ENCODE data around the gene TUBGCP6.

Gene TUBGCP6

GRCh38 chr22:50175191-50175461, 69.7 kb downstream of the TUBGCP6 start:
- Histone ChIP-seq H3K9me3 (ENCODE audit: control insufficient read depth, low read length) (no peaks in the 10 kb centered on the region), H3K4me1 (ENCODE audit: control insufficient read depth, insufficient read depth, low read length, poor library complexity, severe bottlenecking) (peaks cover 3% of the 10 kb centered on the region), H3K4me3 (ENCODE audit: extremely low read depth, insufficient read depth, low read length, poor library complexity, severe bottlenecking) (no peak overlapping the region), H3K36me3 (ENCODE audit: control insufficient read depth, insufficient read depth, low read length) (no peaks in the 10 kb centered on the region), H3K27ac (ENCODE audit: low read depth, low read length, severe bottlenecking) (no peak overlapping the region)
- WGBS, 2 experiments (ENCODE audit: insufficient coverage in 2 of 2), result 76 to 94% methylated on average over 4 to 5 of the region's 6 CpGs

DNA sequence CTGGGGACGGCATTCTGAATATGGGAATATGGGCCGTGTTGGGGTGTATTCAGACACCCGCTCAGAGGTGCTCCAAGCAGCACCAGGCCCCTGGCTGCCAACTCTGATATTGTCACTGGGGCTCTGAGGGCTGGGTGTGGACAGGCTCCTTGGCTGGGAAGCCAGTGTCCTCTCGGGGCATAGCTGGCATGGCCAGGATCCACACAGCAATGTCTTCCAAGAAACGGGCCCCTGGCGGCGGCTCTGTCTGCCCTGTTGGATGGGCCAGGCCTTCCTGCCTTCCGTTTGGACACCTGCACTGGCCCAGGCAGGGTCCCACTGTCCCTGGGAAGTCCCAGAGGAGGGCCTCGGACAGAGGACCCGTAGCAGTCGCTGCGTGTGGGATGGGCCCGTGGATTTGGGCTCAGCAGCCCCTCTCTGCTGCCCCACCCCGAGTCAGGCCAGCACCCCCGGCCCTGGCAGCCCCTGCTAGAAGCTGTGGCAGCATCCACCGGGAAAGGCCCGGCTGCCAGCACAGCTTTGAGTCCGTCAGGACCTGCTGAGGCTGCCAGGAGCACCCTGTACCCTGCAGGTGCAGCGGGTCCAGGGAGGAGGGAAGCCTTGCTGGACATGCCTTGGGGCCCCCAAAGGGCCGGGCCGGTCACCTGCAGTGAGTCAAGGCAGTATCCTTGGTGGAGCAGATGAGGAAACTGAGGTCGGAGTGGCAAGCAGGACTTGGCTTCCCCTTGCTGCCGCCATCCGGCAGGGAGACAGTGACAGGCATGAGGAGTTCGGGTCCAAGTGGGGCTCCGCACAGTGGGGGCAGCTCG, 70.2 kb downstream of the TUBGCP6 start:
- Histone ChIP-seq H3K9me3 (ENCODE audit: control insufficient read depth, low read length) (no peaks in the 10 kb centered on the region), H3K4me3 (ENCODE audit: extremely low read depth, insufficient read depth, low read length, poor library complexity, severe bottlenecking) (no peak overlapping the region), H3K4me1 (ENCODE audit: control insufficient read depth, insufficient read depth, low read length, poor library complexity, severe bottlenecking) (peaks cover 3% of the 10 kb centered on the region), H3K27ac (ENCODE audit: low read depth, low read length, severe bottlenecking) (no peak overlapping the region), H3K36me3 (ENCODE audit: control insufficient read depth, insufficient read depth, low read length) (no peaks in the 10 kb centered on the region)
- WGBS, 2 experiments (ENCODE audit: insufficient coverage in 2 of 2), result 89 to 90% methylated on average over 22 to 27 of the region's 27 CpGs

DNA sequence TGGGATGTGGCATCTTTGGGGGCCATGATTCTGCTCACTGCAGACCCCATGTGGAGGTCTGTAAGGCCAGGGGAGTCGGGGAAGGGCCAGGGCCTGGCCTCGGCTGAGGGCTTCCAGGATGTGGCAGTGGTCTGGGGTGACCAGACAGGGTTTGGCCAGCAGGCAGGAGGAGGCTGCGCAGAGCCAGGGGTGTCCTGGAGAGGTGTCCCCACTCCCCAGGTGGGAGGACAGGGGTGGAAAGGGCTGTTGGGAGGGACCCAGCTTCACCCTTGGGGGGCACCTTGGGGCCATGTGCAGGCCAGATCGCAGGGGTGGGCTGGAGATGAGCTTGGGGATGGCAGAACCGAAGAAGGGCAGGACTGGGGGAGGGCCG, 70.9 kb downstream of the TUBGCP6 start:
- H3K27ac ChIP-seq (ENCODE audit: low read depth, low read length, severe bottlenecking), result no peak overlapping the region
- no peak overlapping the region for H3K4me3 ChIP-seq (ENCODE audit: extremely low read depth, insufficient read depth, low read length, poor library complexity, severe bottlenecking)
- 88 to 100% methylated on average over 3 to 6 of the region's 6 CpGs for WGBS, 2 experiments (ENCODE audit: insufficient coverage in 2 of 2)
- peaks cover 3% of the 10 kb centered on the region for H3K4me1 ChIP-seq (ENCODE audit: control insufficient read depth, insufficient read depth, low read length, poor library complexity, severe bottlenecking)
- no peaks in the 10 kb centered on the region for H3K36me3 ChIP-seq (ENCODE audit: control insufficient read depth, insufficient read depth, low read length)
- no peaks in the 10 kb centered on the region for H3K9me3 ChIP-seq (ENCODE audit: control insufficient read depth, low read length)

GRCh38 chr22:50173311-50173982, 71.4 kb downstream of the TUBGCP6 start:
- H3K27ac ChIP-seq (ENCODE audit: low read depth, low read length, severe bottlenecking), result no peak overlapping the region
- no peaks in the 10 kb centered on the region for H3K36me3 ChIP-seq (ENCODE audit: control insufficient read depth, insufficient read depth, low read length)
- H3K9me3 ChIP-seq (ENCODE audit: control insufficient read depth, low read length), result no peaks in the 10 kb centered on the region
- H3K4me1 ChIP-seq (ENCODE audit: control insufficient read depth, insufficient read depth, low read length, poor library complexity, severe bottlenecking), result peaks cover under 1% of the 10 kb centered on the region
- no peak overlapping the region for H3K4me3 ChIP-seq (ENCODE audit: extremely low read depth, insufficient read depth, low read length, poor library complexity, severe bottlenecking)
- whole genome bisulfite sequencing, 2 experiments (ENCODE audit: insufficient coverage in 2 of 2), result 92 to 93% methylated on average over 25 to 26 of the region's 26 CpGs

DNA sequence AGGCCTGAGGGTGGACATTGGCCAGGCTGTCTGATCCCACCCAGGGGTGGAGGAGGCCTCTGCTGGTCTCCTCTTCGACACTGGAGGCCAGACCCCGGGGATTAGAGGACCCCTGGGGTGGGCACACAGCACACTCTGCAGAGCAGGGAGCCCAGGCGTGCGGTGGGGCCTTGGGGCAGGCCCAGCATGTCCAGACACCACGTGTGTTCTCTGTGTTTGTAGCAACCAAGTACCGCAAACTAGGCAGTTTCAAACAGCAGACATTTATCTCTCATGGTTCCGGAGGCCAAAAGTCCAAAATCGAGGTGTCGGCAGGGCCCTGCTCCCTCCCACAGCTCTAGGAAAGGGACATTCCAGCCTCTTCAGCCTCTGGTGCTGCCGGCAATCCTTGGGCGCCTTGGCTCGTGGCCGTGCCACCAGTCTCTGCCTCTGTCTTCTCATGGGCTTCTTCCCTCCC, 72.8 kb downstream of the TUBGCP6 start:
- WGBS, 2 experiments (ENCODE audit: insufficient coverage in 2 of 2), result 84 to 88% methylated on average over 13 of the region's 13 CpGs
- no peaks in the 10 kb centered on the region for H3K9me3 ChIP-seq (ENCODE audit: control insufficient read depth, low read length)
- H3K36me3 ChIP-seq (ENCODE audit: control insufficient read depth, insufficient read depth, low read length), result no peaks in the 10 kb centered on the region
- H3K4me3 ChIP-seq (ENCODE audit: extremely low read depth, insufficient read depth, low read length, poor library complexity, severe bottlenecking), result no peak overlapping the region
- no peak overlapping the region for H3K27ac ChIP-seq (ENCODE audit: low read depth, low read length, severe bottlenecking)
- H3K4me1 ChIP-seq (ENCODE audit: control insufficient read depth, insufficient read depth, low read length, poor library complexity, severe bottlenecking), result no peaks in the 10 kb centered on the region

DNA sequence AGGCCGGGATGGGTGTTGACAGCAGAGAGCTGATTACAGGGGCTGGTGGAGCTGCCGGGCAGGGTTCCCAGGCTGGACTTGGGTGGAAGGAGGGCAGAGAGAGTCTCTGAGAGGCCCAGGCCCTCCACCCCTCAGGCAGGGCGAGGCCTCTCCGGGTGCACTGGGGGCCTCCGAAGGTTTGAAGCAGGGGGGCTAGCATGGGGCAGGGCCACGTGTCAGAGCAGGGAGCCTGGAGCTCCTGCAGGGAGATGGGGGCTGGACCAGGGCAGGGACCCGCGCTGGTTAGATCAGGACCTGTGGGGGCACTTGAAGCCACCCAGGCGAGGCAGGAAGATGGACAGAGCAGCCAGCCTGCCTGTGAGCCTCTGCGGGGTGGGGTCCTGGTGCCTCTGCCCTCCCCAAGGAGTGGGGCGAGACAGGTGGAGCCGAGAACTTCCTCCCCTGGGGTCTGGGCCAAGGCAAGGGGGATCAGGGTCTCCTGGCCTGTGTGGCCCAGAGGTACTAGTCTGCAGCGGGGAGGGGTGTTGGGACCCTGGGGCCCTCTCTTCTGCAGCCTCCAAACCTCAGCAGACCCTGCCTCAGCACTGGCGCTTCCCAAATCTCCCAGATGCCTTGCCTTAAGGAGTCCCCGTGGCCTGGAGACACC, 73.4 kb downstream of the TUBGCP6 start:
- no peak overlapping the region for H3K4me3 ChIP-seq (ENCODE audit: extremely low read depth, insufficient read depth, low read length, poor library complexity, severe bottlenecking)
- 74 to 82% methylated on average over 15 of the region's 15 CpGs for WGBS, 2 experiments (ENCODE audit: insufficient coverage in 2 of 2)
- no peaks in the 10 kb centered on the region for H3K36me3 ChIP-seq (ENCODE audit: control insufficient read depth, insufficient read depth, low read length)
- H3K4me1 ChIP-seq (ENCODE audit: control insufficient read depth, insufficient read depth, low read length, poor library complexity, severe bottlenecking), result no peaks in the 10 kb centered on the region
- H3K9me3 ChIP-seq (ENCODE audit: control insufficient read depth, low read length), result no peaks in the 10 kb centered on the region
- no peak overlapping the region for H3K27ac ChIP-seq (ENCODE audit: low read depth, low read length, severe bottlenecking)

DNA sequence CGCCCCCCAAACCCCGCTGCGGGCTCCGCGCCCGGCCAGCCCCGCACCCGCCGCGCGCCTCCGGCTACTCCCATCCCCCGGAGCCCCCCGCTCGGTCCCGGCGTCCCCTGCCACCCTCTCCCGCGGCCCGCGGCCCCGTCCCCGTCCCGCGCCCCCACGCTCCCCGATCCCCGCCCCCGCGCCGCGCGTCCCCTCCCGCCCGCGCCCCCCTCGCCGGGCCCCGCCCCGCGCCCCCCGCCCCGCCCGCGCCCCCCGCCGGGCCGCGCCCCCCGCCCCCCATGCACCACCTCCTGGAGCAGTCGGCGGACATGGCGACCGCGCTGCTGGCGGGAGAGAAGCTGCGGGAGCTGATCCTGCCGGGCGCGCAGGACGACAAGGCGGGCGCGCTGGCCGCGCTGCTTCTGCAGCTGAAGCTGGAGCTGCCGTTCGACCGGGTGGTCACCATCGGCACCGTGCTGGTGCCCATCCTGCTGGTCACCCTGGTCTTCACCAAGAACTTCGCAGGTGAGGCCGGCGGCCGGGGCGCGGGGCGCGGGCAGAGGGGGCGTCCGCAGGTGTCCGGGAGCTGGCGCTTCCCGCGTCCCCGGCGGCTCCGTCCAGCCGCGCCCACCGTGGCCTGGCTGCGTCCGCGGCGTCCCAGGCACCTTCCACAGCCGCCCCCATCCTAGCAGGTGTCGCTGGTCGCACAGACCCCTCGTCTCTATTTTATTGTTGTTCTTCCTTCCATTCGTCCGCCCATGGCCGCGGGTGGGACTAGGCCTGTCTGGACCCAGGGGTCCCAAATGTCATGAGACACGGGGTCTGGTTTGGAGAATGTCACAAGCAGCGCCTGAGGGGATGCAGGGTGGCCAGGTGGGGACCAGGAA, 74.1 kb downstream of the TUBGCP6 start, which contains the start of gene PANX2:
TSS of gene PANX2 (plus strand) at position 279 of the 866 bp plus-strand sequence. CDS start at position 279, 0 bp downstream.
- H3K27ac ChIP-seq (ENCODE audit: low read depth, low read length, severe bottlenecking), result no peak within 1 kb of the TSS
- no peaks in the 10 kb centered on the region for H3K4me1 ChIP-seq (ENCODE audit: control insufficient read depth, insufficient read depth, low read length, poor library complexity, severe bottlenecking)
- WGBS, 2 experiments (ENCODE audit: insufficient coverage in 2 of 2), result 5 to 9% methylated on average over 28 to 48 of the region's 105 CpGs
- H3K36me3 ChIP-seq (ENCODE audit: control insufficient read depth, insufficient read depth, low read length), result no peaks in the 10 kb centered on the region
- H3K4me3 ChIP-seq (ENCODE audit: extremely low read depth, insufficient read depth, low read length, poor library complexity, severe bottlenecking), result peak within 1 kb of the TSS; percentile 27
- H3K9me3 ChIP-seq (ENCODE audit: control insufficient read depth, low read length), result no peaks in the 10 kb centered on the region

DNA sequence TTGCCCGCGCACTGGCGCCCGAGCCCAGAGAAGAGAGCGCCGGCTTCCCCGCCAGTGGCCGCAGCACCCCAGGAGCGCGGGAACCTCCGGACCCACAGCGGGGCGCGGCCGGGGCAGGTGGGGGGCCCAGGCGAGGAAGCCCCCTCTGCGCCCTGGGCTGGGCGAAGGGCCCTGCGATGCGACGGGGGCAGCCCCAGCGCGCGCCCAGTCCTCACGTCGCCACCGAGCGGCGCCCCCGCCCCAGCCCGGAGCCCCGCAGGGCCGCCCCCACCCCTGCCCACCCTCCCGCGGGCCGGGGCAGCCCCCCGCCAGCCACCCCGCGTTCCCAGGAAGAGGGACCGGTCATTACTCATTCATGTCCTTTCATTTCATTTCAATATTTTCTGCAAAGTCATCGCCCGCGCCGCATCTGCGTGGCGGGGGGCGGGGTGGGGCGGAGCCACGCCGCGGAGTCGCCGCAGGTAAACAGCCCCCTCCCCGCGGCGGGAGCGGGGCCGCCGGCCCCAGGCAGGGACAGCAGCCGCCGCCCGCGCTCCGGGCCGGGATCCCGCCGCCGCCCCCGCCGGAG, 75.0 kb downstream of the TUBGCP6 start:
- H3K4me3 ChIP-seq (ENCODE audit: extremely low read depth, insufficient read depth, low read length, poor library complexity, severe bottlenecking), result peak overlapping the region; percentile 27
- no peak overlapping the region for H3K27ac ChIP-seq (ENCODE audit: low read depth, low read length, severe bottlenecking)
- no peaks in the 10 kb centered on the region for H3K36me3 ChIP-seq (ENCODE audit: control insufficient read depth, insufficient read depth, low read length)
- H3K9me3 ChIP-seq (ENCODE audit: control insufficient read depth, low read length), result no peaks in the 10 kb centered on the region
- 0 to 1% methylated on average over 22 to 25 of the region's 70 CpGs for WGBS, 2 experiments (ENCODE audit: insufficient coverage in 2 of 2)
- no peaks in the 10 kb centered on the region for H3K4me1 ChIP-seq (ENCODE audit: control insufficient read depth, insufficient read depth, low read length, poor library complexity, severe bottlenecking)

- 15 to 24% methylated on average over 6 to 21 of the region's 36 CpGs for WGBS, 2 experiments (ENCODE audit: insufficient coverage in 2 of 2)
- peak overlapping the region; percentile 27 for H3K4me3 ChIP-seq (ENCODE audit: extremely low read depth, insufficient read depth, low read length, poor library complexity, severe bottlenecking)
- H3K4me1 ChIP-seq (ENCODE audit: control insufficient read depth, insufficient read depth, low read length, poor library complexity, severe bottlenecking), result no peaks in the 10 kb centered on the region
- no peaks in the 10 kb centered on the region for H3K36me3 ChIP-seq (ENCODE audit: control insufficient read depth, insufficient read depth, low read length)
- no peaks in the 10 kb centered on the region for H3K9me3 ChIP-seq (ENCODE audit: control insufficient read depth, low read length)
- no peak overlapping the region for H3K27ac ChIP-seq (ENCODE audit: low read depth, low read length, severe bottlenecking)
Observed at GRCh38 chr22:50169181-50169759, 75.6 kb downstream of the TUBGCP6 start.

Measured in mesodermal cell (in vitro differentiated cells).